Skeletal muscle satellite cell (primary cell): ENCODE measurements around the gene SDR39U1. TPM values are rescaled to one million over a fixed set of nuclear protein-coding genes. Genes with fewer than 3 reads are reported as not detected.
A peak's percentile ranks its signal among the peaks of the same experiment; 100 is the strongest.
"Not testable (repeated sequence)": the region's sequence is repeated elsewhere in the genome, so short reads cannot be mapped to it uniquely, and the experiment has no call there.

Experiments used
- H3K27me3 ChIP-seq: 2 replicates; pipeline ENCODE4 v1.7.0; 2013; ENCODE audit warnings: low read length; ENCODE audit not compliant: control insufficient read depth, insufficient read depth
- H3K36me3 ChIP-seq: 2 replicates; pipeline ENCODE4 v1.7.0; 2013; ENCODE audit warnings: mild to moderate bottlenecking, control low read depth, low read length; ENCODE audit not compliant: insufficient read depth
- H3K4me1 ChIP-seq: 2 replicates; pipeline ENCODE4 v1.7.0; 2013; ENCODE audit warnings: low read length; ENCODE audit not compliant: control insufficient read depth, insufficient read depth
- H3K4me2 ChIP-seq: 2 replicates; pipeline ENCODE4 v1.7.0; 2013; ENCODE audit warnings: mild to moderate bottlenecking, low read length
- H3K4me3 ChIP-seq: 2 replicates; pipeline ENCODE4 v1.7.0; 2013; ENCODE audit warnings: low read length
- H3K9ac ChIP-seq: 2 replicates; pipeline ENCODE4 v1.7.0; 2013; ENCODE audit warnings: mild to moderate bottlenecking, low read depth, low read length, moderate library complexity
- H3K9me3 ChIP-seq: replicated peaks from 2 replicates; pipeline ENCODE4 v1.7.0; 2013; ENCODE audit warnings: mild to moderate bottlenecking, control low read depth, low read length
- total RNA-seq: library from RNA; depleted of rRNA; stranded (reverse); fragments of >200 nt; gene quantifications from 2 replicates; pipeline ENCODE4 v1.2.3, GENCODE V29; 2012; rRNA removed

SDR39U1 gene, protein sequence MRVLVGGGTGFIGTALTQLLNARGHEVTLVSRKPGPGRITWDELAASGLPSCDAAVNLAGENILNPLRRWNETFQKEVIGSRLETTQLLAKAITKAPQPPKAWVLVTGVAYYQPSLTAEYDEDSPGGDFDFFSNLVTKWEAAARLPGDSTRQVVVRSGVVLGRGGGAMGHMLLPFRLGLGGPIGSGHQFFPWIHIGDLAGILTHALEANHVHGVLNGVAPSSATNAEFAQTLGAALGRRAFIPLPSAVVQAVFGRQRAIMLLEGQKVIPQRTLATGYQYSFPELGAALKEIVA
- total RNA-seq: 8.4 and 15.9 TPM in 2 replicates

DNA sequence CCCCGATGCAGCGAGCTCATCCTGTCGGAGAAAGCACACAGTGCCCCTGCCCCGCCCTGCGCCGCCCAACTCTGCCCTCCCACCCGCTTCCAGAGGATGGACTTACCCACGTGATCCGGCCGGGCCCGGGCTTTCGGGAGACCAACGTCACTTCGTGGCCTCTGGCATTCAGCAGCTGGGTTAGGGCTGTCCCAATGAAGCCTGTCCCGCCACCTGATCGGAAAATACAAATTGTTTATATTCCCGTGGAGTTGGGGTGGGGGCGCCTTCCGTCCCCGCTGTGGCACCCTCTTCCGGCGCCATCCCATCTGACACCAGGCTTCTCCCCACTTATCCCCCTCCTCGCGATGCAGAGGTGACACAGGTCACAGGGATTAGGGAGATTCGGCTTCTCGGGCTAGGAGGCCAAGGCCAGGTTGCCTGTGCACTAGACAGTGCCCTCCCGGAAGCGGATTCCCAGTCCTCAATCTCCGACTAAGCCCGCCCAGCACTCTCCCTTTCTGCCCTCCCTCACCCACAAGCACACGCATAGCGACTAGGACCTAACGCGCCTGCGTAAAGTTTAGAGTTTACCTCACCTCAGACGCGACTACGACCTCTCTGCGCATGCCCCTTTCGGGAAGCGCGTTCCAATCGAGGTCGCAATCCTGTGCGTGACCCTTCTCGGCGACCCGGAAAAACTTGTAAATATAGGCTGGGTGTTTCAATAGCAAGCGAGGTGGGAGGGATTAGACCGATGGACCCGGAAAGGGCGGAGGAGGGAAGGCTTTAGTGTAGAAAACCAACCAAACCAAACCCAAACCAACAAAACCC lies at the start of gene SDR39U1:
Gene SDR39U1 (minus strand): TSS at position 537 of the 813 bp plus-strand sequence. CDS start 7 bp downstream, at position 530.
- peaks cover 35% of the 10 kb centered on the region for H3K36me3 ChIP-seq
- H3K4me1 ChIP-seq: peaks cover 12% of the 10 kb centered on the region
- H3K4me2 ChIP-seq: peak within 1 kb of the TSS; percentile 94
- H3K27me3 ChIP-seq: no peaks in the 10 kb centered on the region
- peak within 1 kb of the TSS; percentile 94 for H3K9ac ChIP-seq
- H3K9me3 ChIP-seq: no peaks in the 10 kb centered on the region
- peak within 1 kb of the TSS; percentile 79 for H3K4me3 ChIP-seq

- H3K27me3 ChIP-seq, H3K4me1 ChIP-seq, H3K4me2 ChIP-seq, H3K9me3 ChIP-seq, H3K4me3 ChIP-seq, H3K9ac ChIP-seq, H3K36me3 ChIP-seq: not testable (repeated sequence)
Observed at GRCh38 chr14:24491586-24492408, 49.2 kb upstream of the SDR39U1 start.

DNA sequence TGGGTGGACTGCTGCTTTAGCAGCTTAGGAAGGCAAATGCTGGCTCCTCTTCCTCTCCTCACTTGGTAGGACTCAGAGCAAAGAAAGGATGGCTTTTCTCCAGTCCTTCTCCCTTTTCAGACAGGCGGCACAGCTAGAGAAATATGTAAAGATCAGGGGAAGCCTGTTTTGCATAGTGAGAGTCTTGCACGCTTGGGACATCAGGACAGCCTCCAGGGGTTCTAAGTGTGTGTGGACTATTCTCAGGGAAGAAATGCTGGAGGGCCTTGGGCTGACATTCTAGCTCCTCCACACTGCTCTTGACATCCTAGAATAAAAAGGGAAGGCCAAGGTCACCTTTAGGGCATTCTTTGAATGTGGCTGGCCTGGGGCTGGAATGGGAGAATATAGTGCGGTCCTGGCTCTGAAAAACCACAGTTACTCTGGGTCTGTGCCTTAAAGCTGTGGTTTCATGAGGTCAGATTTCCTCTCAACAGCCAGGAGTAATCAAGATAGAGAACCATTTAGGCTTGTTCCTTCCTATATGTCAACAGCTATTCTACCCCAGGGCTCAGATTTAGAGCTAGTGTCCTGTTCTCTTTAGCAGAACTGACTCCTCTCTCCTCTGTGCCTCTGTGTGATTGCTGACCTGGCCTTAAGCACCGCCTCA lies 41.2 kb upstream of the SDR39U1 start:
- H3K9me3 ChIP-seq: no peaks in the 10 kb centered on the region

DNA sequence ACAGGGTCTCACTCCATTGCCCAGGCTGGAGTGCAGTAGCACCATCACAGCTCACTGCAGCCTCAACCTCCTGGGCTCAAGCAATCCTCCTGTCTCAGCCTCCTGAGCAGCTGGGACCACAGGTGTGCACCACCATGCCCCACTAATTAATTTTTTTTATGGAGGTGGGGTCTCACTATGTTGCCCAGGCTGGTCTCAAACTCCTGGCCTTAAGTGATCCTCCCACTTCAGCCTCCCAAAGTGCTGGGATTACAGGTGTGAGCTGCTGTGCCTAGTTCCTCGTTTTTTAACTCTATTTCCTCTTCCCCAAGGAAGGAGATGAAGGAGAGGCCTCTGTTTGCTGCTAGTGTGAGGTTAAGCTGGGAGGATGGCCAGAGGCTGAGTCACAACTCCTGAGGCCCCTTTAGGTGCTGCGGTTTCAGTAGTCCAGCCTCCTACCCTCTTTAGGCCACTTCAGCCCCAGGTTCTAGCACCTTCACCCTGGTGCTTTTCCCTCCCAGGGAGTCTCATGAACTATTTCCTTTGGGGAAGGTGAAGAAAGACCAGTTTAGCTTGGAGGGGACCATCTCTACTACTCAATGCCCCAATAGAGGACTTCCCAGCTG lies 40.2 kb upstream of the SDR39U1 start:
- H3K4me3 ChIP-seq, H3K9ac ChIP-seq, H3K4me2 ChIP-seq, H3K9me3 ChIP-seq, H3K36me3 ChIP-seq, H3K27me3 ChIP-seq, H3K4me1 ChIP-seq: not testable (repeated sequence)

More for the DNA sequence above, 41.2 kb upstream of the SDR39U1 start:
- H3K4me2 ChIP-seq: no peak overlapping the region
- no peak overlapping the region for H3K9ac ChIP-seq
- no peaks in the 10 kb centered on the region for H3K27me3 ChIP-seq
- H3K4me3 ChIP-seq: no peak overlapping the region
- H3K36me3 ChIP-seq: no peaks in the 10 kb centered on the region
- no peaks in the 10 kb centered on the region for H3K4me1 ChIP-seq

GRCh38 chr14:24481622-24482324 lies 39.2 kb upstream of the SDR39U1 start:
- Histone ChIP-seq H3K4me1 (no peaks in the 10 kb centered on the region), H3K9me3 (no peaks in the 10 kb centered on the region), H3K9ac (no peak overlapping the region), H3K27me3 (no peaks in the 10 kb centered on the region), H3K4me3 (no peak overlapping the region), H3K4me2 (no peak overlapping the region), H3K36me3 (no peaks in the 10 kb centered on the region)

- H3K9me3 ChIP-seq, H3K36me3 ChIP-seq, H3K4me2 ChIP-seq, H3K4me3 ChIP-seq, H3K9ac ChIP-seq, H3K4me1 ChIP-seq, H3K27me3 ChIP-seq: not testable (repeated sequence)
Observed at GRCh38 chr14:24479999-24480398, 37.4 kb upstream of the SDR39U1 start.

DNA sequence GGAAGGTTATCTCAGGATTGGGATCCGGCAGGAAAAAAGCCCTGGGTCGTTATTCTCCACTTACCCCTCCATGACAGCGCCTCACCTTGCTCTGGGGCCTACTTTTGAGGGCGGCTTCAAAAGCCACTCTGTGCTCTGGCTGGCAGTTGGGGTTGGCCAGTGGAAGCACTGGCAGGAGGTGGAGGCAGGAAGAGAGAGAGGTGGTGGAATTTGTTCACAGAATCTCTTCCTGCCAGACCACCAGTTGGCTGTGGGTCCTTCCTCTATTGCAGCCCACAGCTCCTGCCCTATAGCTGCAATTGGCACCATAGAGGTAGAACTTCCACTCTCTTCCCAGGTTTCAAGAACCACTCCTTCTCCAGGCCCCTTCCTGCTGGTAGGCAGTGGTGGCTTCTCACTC lies 32.7 kb upstream of the SDR39U1 start:
- no peak overlapping the region for H3K4me3 ChIP-seq
- H3K4me2 ChIP-seq: no peak overlapping the region
- H3K4me1 ChIP-seq: no peaks in the 10 kb centered on the region
- H3K9ac ChIP-seq: no peak overlapping the region
- no peaks in the 10 kb centered on the region for H3K36me3 ChIP-seq
- no peaks in the 10 kb centered on the region for H3K27me3 ChIP-seq
- no peaks in the 10 kb centered on the region for H3K9me3 ChIP-seq

- Histone ChIP-seq H3K36me3 (no peaks in the 10 kb centered on the region), H3K4me2 (no peak overlapping the region), H3K9ac (no peak overlapping the region)
Observed at GRCh38 chr14:24473211-24473610, 30.6 kb upstream of the SDR39U1 start.

GRCh38 chr14:24470450-24470849 lies 27.9 kb upstream of the SDR39U1 start:
- H3K4me1 ChIP-seq, H3K36me3 ChIP-seq, H3K4me2 ChIP-seq, H3K9me3 ChIP-seq, H3K4me3 ChIP-seq, H3K9ac ChIP-seq, H3K27me3 ChIP-seq: not testable (repeated sequence)

More at GRCh38 chr14:24473211-24473610, 30.6 kb upstream of the SDR39U1 start:
- H3K4me1 ChIP-seq: no peaks in the 10 kb centered on the region
- H3K27me3 ChIP-seq: no peaks in the 10 kb centered on the region
- no peaks in the 10 kb centered on the region for H3K9me3 ChIP-seq
- no peak overlapping the region for H3K4me3 ChIP-seq

GRCh38 chr14:24465805-24466204 lies 23.2 kb upstream of the SDR39U1 start:
- Histone ChIP-seq H3K9me3 (no peaks in the 10 kb centered on the region), H3K4me3 (no peak overlapping the region), H3K4me2 (no peak overlapping the region), H3K27me3 (no peaks in the 10 kb centered on the region), H3K4me1 (no peaks in the 10 kb centered on the region), H3K36me3 (no peaks in the 10 kb centered on the region), H3K9ac (no peak overlapping the region)
